Nephron progenitor cell (in vitro differentiated cells): Measurements from ENCODE around the gene PTGES3L.
A peak's percentile ranks its signal among the peaks of the same experiment; 100 is the strongest.
"Not testable (repeated sequence)": the region's sequence is repeated elsewhere in the genome, so short reads cannot be mapped to it uniquely, and the experiment has no call there.

ENCODE experiments used
- DNase-seq: peaks from one replicate; pipeline ENCODE4 v3.0.0; 2021
- H3K27ac Mint-ChIP-seq: 2 replicates; pipeline ENCODE4 v1.8.0; 2021; ENCODE audit warnings: mild to moderate bottlenecking, moderate library complexity, mixed read lengths
- H3K27me3 Mint-ChIP-seq: 2 replicates; pipeline ENCODE4 v1.8.0; 2021; ENCODE audit warnings: mild to moderate bottlenecking, low read depth, mixed read lengths; ENCODE audit not compliant: poor library complexity
- H3K36me3 Mint-ChIP-seq: 2 replicates; pipeline ENCODE4 v1.8.0; 2021; ENCODE audit warnings: low read depth, mixed read lengths
- H3K4me1 Mint-ChIP-seq: 2 replicates; pipeline ENCODE4 v1.8.0; 2021; ENCODE audit warnings: mixed read lengths
- H3K4me3 Mint-ChIP-seq: 2 replicates; pipeline ENCODE4 v1.8.0; 2021; ENCODE audit warnings: mild to moderate bottlenecking, moderate library complexity, mixed read lengths
- H3K9me3 Mint-ChIP-seq: 2 replicates; pipeline ENCODE4 v1.8.0; 2021; ENCODE audit warnings: mild to moderate bottlenecking, moderate library complexity, mixed read lengths
- CTCF ChIP-seq: fragments of 200-600 bp; sonication (generic); IDR thresholded peaks from 2 replicates; pipeline ENCODE4 v1.5.0; 2021; ENCODE audit warnings: antibody characterized with exemption

Gene PTGES3L

GRCh38 chr17:42928714-42929496 lies 51.0 kb downstream of the PTGES3L start:
- H3K4me1 Mint-ChIP-seq: peaks cover 12% of the 10 kb centered on the region
- TF ChIP-seq CTCF: peak; percentile 57
- peak; percentile 21 for DNase-seq
- H3K36me3 Mint-ChIP-seq: no peaks in the 10 kb centered on the region
- H3K4me3 Mint-ChIP-seq: no peak overlapping the region
- H3K27me3 Mint-ChIP-seq: peaks cover 25% of the 10 kb centered on the region
- no peak overlapping the region for H3K27ac Mint-ChIP-seq
- H3K9me3 Mint-ChIP-seq: peaks cover 4% of the 10 kb centered on the region

GRCh38 chr17:42924891-42925290 lies 55.0 kb downstream of the PTGES3L start:
- DNase-seq: no peak
- H3K4me3 Mint-ChIP-seq: no peak overlapping the region
- H3K9me3 Mint-ChIP-seq: peaks cover 4% of the 10 kb centered on the region
- no peak overlapping the region for H3K27ac Mint-ChIP-seq
- H3K27me3 Mint-ChIP-seq: peaks cover 21% of the 10 kb centered on the region
- no peaks in the 10 kb centered on the region for H3K36me3 Mint-ChIP-seq
- H3K4me1 Mint-ChIP-seq: peaks cover 40% of the 10 kb centered on the region
- TF ChIP-seq CTCF: no peak

- DNase-seq, H3K4me3 Mint-ChIP-seq, H3K27ac Mint-ChIP-seq, H3K9me3 Mint-ChIP-seq, H3K36me3 Mint-ChIP-seq: not testable (repeated sequence)
- peaks cover 18% of the 10 kb centered on the region for H3K27me3 Mint-ChIP-seq
- peaks cover 46% of the 10 kb centered on the region for H3K4me1 Mint-ChIP-seq
Observed at GRCh38 chr17:42923472-42923871, 56.4 kb downstream of the PTGES3L start.

GRCh38 chr17:42922294-42922693 lies 57.6 kb downstream of the PTGES3L start:
- H3K36me3 Mint-ChIP-seq: no peaks in the 10 kb centered on the region
- peaks cover 18% of the 10 kb centered on the region for H3K27me3 Mint-ChIP-seq
- peaks cover 4% of the 10 kb centered on the region for H3K9me3 Mint-ChIP-seq
- peaks cover 45% of the 10 kb centered on the region for H3K4me1 Mint-ChIP-seq
- no peak overlapping the region for H3K4me3 Mint-ChIP-seq
- peak overlapping the region; percentile 86 for H3K27ac Mint-ChIP-seq
- no peak for DNase-seq
- no peak for TF ChIP-seq CTCF

GRCh38 chr17:42920922-42921321 lies 59.0 kb downstream of the PTGES3L start:
- TF ChIP-seq CTCF: no peak
- H3K9me3 Mint-ChIP-seq: peaks cover 3% of the 10 kb centered on the region
- no peaks in the 10 kb centered on the region for H3K36me3 Mint-ChIP-seq
- H3K4me1 Mint-ChIP-seq: peaks cover 45% of the 10 kb centered on the region
- DNase-seq: no peak
- no peak overlapping the region for H3K4me3 Mint-ChIP-seq
- H3K27ac Mint-ChIP-seq: no peak overlapping the region
- H3K27me3 Mint-ChIP-seq: peaks cover 15% of the 10 kb centered on the region

- no peak for TF ChIP-seq CTCF
- Mint-ChIP-seq H3K36me3 (no peaks in the 10 kb centered on the region), H3K27me3 (peaks cover 15% of the 10 kb centered on the region), H3K4me1 (peaks cover 45% of the 10 kb centered on the region), H3K4me3 (no peak overlapping the region), H3K27ac (no peak overlapping the region), H3K9me3 (no peaks in the 10 kb centered on the region)
- no peak for DNase-seq
Observed at GRCh38 chr17:42920106-42920900, 59.6 kb downstream of the PTGES3L start.

- Mint-ChIP-seq H3K27me3 (peaks cover 15% of the 10 kb centered on the region), H3K4me1 (peaks cover 41% of the 10 kb centered on the region), H3K27ac (peak overlapping the region; percentile 34)
- not testable (repeated sequence) for H3K36me3 Mint-ChIP-seq, DNase-seq, H3K9me3 Mint-ChIP-seq, H3K4me3 Mint-ChIP-seq
Observed at GRCh38 chr17:42919522-42920077, 60.3 kb downstream of the PTGES3L start.
